CD14-positive monocyte (primary cell): Measurements from ENCODE around the gene RBM38. TPM values are rescaled to one million over a fixed set of nuclear protein-coding genes. Genes with fewer than 3 reads are reported as not detected.

ENCODE experiments used
- DNase-seq, 3 donors: peaks; one replicate each; pipeline ENCODE4 v3.0.0-alpha.2; 2011 to 2022
- H2AFZ ChIP-seq: 2 replicates; pipeline ENCODE4 v1.6.0; 2012; ENCODE audit warnings: mild to moderate bottlenecking, low read depth, low read length, inconsistent platforms; ENCODE audit not compliant: insufficient read depth, poor library complexity, severe bottlenecking
- H3K27ac ChIP-seq, 2 donors: 1 replicate in 1 of 2; 2 replicates in 1 of 2; pipeline ENCODE4 v1.5.1; 2012 to 2013; ENCODE audit warnings: low read length in 2 of 2, control low read depth in 1 of 2, inconsistent platforms in 1 of 2, low read depth in 1 of 2, mild to moderate bottlenecking in 1 of 2
- H3K27me3 ChIP-seq, 2 donors: one replicate each; pipeline versions ENCODE4 v1.6.0 to v1.6.1; 2011 to 2013; ENCODE audit warnings: low read length in 2 of 2; ENCODE audit not compliant: control insufficient read depth in 2 of 2, insufficient read depth in 2 of 2
- H3K36me3 ChIP-seq, 2 donors: replicated peaks in 1 of 2; 1 replicate in 1 of 2; 2 replicates in 1 of 2; pipeline versions ENCODE4 v1.5.1 to v1.6.1; 2012 to 2013; ENCODE audit warnings: low read length in 2 of 2, control low read depth in 1 of 2, inconsistent platforms in 1 of 2, mild to moderate bottlenecking in 1 of 2; ENCODE audit not compliant: insufficient read depth in 2 of 2, control insufficient read depth in 1 of 2
- H3K4me1 ChIP-seq, 2 donors: 1 replicate in 1 of 2; 2 replicates in 1 of 2; pipeline versions ENCODE4 v1.5.1 to v1.6.1; 2012 to 2013; ENCODE audit warnings: low read length in 2 of 2, control low read depth in 1 of 2, inconsistent platforms in 1 of 2, mild to moderate bottlenecking in 1 of 2, moderate library complexity in 1 of 2; ENCODE audit not compliant: insufficient read depth in 2 of 2, control insufficient read depth in 1 of 2
- H3K4me2 ChIP-seq: replicated peaks from 2 replicates; pipeline ENCODE3; 2012; ENCODE audit warnings: low read length, moderate library complexity, mild to moderate bottlenecking; ENCODE audit not compliant: poor library complexity, severe bottlenecking; ENCODE audit errors: extremely low read depth
- H3K4me3 ChIP-seq, 3 experiments: fragments of 200-600 bp in 1 of 3; sonication (generic) in 1 of 3; replicated peaks in 1 of 3; 1 replicate in 2 of 3; 2 replicates in 1 of 3; pipeline ENCODE4 v1.5.1; 2011 to 2013; ENCODE audit warnings: low read length in 3 of 3, mild to moderate bottlenecking in 3 of 3, control low read depth in 2 of 3, low read depth in 2 of 3, inconsistent platforms in 1 of 3, moderate library complexity in 1 of 3
- H3K79me2 ChIP-seq: 2 replicates; pipeline ENCODE4 v1.6.0; 2012; ENCODE audit warnings: mild to moderate bottlenecking, control low read depth, inconsistent platforms, low read length, moderate library complexity; ENCODE audit not compliant: insufficient read depth
- H3K9ac ChIP-seq: 2 replicates; pipeline ENCODE4 v1.6.0; 2017; ENCODE audit warnings: low read length, mild to moderate bottlenecking; ENCODE audit not compliant: insufficient read depth, poor library complexity, severe bottlenecking
- H3K9me3 ChIP-seq, 2 donors: replicated peaks in 1 of 2; 1 replicate in 1 of 2; 2 replicates in 1 of 2; pipeline versions ENCODE4 v1.5.1 to v1.6.1; 2012 to 2013; ENCODE audit warnings: low read length in 2 of 2, control low read depth in 1 of 2; ENCODE audit not compliant: control insufficient read depth in 1 of 2, insufficient read depth in 1 of 2
- H4K20me1 ChIP-seq: 2 replicates; pipeline ENCODE4 v1.6.0; 2012; ENCODE audit warnings: mild to moderate bottlenecking, low read length, control low read depth, moderate library complexity; ENCODE audit not compliant: insufficient read depth
- H3K27ac Mint-ChIP-seq, 7 donors: one replicate each; pipeline ENCODE4 v1.8.0; 2020; ENCODE audit warnings: mild to moderate bottlenecking in 7 of 7, mixed read lengths in 7 of 7, moderate library complexity in 6 of 7, inconsistent platforms in 2 of 7
- H3K27me3 Mint-ChIP-seq, 3 donors: one replicate each; pipeline ENCODE4 v1.8.0; 2021 to 2022; ENCODE audit warnings: low read depth in 3 of 3, mild to moderate bottlenecking in 3 of 3, mixed read lengths in 3 of 3, moderate library complexity in 3 of 3, inconsistent platforms in 1 of 3
- H3K36me3 Mint-ChIP-seq, 2 donors: one replicate each; pipeline ENCODE4 v1.8.0; 2020; ENCODE audit warnings: mixed read lengths in 2 of 2, inconsistent platforms in 1 of 2, mild to moderate bottlenecking in 1 of 2
- H3K4me1 Mint-ChIP-seq: one replicate; pipeline ENCODE4 v1.8.0; 2020; ENCODE audit warnings: mild to moderate bottlenecking, mixed read lengths
- H3K4me3 Mint-ChIP-seq, 2 donors: one replicate each; pipeline ENCODE4 v1.8.0; 2020; ENCODE audit warnings: mild to moderate bottlenecking in 2 of 2, mixed read lengths in 2 of 2, moderate library complexity in 1 of 2
- H3K9me3 Mint-ChIP-seq, 7 donors: one replicate each; pipeline ENCODE4 v1.8.0; 2020 to 2022; ENCODE audit warnings: mixed read lengths in 7 of 7, mild to moderate bottlenecking in 6 of 7, moderate library complexity in 6 of 7, inconsistent platforms in 2 of 7
- CTCF ChIP-seq: fragments of 200-600 bp; IDR thresholded peaks from one replicate; pipeline ENCODE4 v1.8.0; 2022; ENCODE audit warnings: antibody characterized with exemption, mild to moderate bottlenecking
- WGBS: methylation state at CpG from one replicate; pipeline ENCODE4 v1.1.5; 2013; ENCODE audit warnings: missing lambda C conversion rate; ENCODE audit not compliant: insufficient coverage; 5-methylcytosine and 5-hydroxymethylcytosine counted together
- intact Hi-C, 2 donors: fragments of 100-400 bp; cut with micrococcal nuclease; formaldehyde crosslinking; loops; one replicate each; pipeline versions ENCODE4 v1.15.0 to v1.15.1; 2023
- polyA plus RNA-seq, 3 donors: library from polyadenylated mRNA; depleted of rRNA in 1 of 3; unstranded in 2 of 3; stranded (reverse) in 1 of 3; fragments of 300-500 nt in 2 of 3; fragments of >200 nt in 1 of 3; fragmentation: Illumina TruSeq in 2 of 3; gene quantifications; 1 replicate in 2 of 3; 2 replicates in 1 of 3; pipeline ENCODE4 v1.2.3, GENCODE V29; 2012 to 2021

The RBM38 gene
- polyA plus RNA-seq, 3 donors, result 7.5 to 48.3 (median 17.8) TPM

GRCh38 chr20:57372157-57372556 is 19.0 kb upstream of the RBM38 start:
- H3K36me3 ChIP-seq, result peaks cover 68 to 86% of the 10 kb centered on the region in 2 donors
- Mint-ChIP-seq H3K4me3 (no peak overlapping the region), H3K27ac (no peak overlapping the region), H3K9me3 (peaks cover 0 to 2% (median 0%) of the 10 kb centered on the region in 7 donors), H3K27me3 (peaks cover 0 to 6% (median 0%) of the 10 kb centered on the region in 3 donors), H3K4me1 (peaks cover 45% of the 10 kb centered on the region), H3K36me3 (peaks cover 83 to 92% of the 10 kb centered on the region in 2 donors)
- no peaks in the 10 kb centered on the region for H3K9me3 ChIP-seq
- TF ChIP-seq CTCF, result no peak
- no peak overlapping the region for H3K4me3 ChIP-seq
- peaks cover 16% of the 10 kb centered on the region for H4K20me1 ChIP-seq
- no peaks in the 10 kb centered on the region for H3K27me3 ChIP-seq
- 85% methylated on average over 9 of the region's 9 CpGs for WGBS
- no peak overlapping the region for H3K9ac ChIP-seq
- peaks cover 19% of the 10 kb centered on the region for H3K79me2 ChIP-seq
- no peak overlapping the region for H2AFZ ChIP-seq
- no peak overlapping the region for H3K4me2 ChIP-seq
- H3K4me1 ChIP-seq, result peaks cover 32 to 40% of the 10 kb centered on the region in 2 donors
- no peak for DNase-seq
- intact Hi-C loops, result loop anchor here in 1 of 2 donors (10.0 kb wide), 2 partner anchors 253 to 343 kb away; partner anchors contain the start of genes PMEPA1 and ZBP1
- H3K27ac ChIP-seq, result no peak overlapping the region

- 91% methylated on average over 20 of the region's 25 CpGs for WGBS
- H3K27me3 ChIP-seq, result no peaks in the 10 kb centered on the region
- Mint-ChIP-seq H3K4me3 (no peak overlapping the region), H3K9me3 (peaks cover 0 to 2% (median 0%) of the 10 kb centered on the region in 7 donors), H3K27ac (peak overlapping the region in 3 of 7 donors; percentile 3 to 50 (median 44)), H3K4me1 (peaks cover 48% of the 10 kb centered on the region), H3K36me3 (peaks cover 83 to 92% of the 10 kb centered on the region in 2 donors), H3K27me3 (peaks cover 0 to 6% (median 0%) of the 10 kb centered on the region in 3 donors)
- H4K20me1 ChIP-seq, result peaks cover 22% of the 10 kb centered on the region
- H3K27ac ChIP-seq, result no peak overlapping the region
- H2AFZ ChIP-seq, result no peak overlapping the region
- H3K36me3 ChIP-seq, result peaks cover 68 to 86% of the 10 kb centered on the region in 2 donors
- TF ChIP-seq CTCF, result no peak
- H3K9me3 ChIP-seq, result no peaks in the 10 kb centered on the region
- no peak overlapping the region for H3K4me3 ChIP-seq
- H3K4me2 ChIP-seq, result no peak overlapping the region
- no peak for DNase-seq
- no peak overlapping the region for H3K9ac ChIP-seq
- peaks cover 32 to 40% of the 10 kb centered on the region in 2 donors for H3K4me1 ChIP-seq
- H3K79me2 ChIP-seq, result peaks cover 25% of the 10 kb centered on the region
- intact Hi-C loops, result loop anchor here in 1 of 2 donors (10.0 kb wide), 2 partner anchors 252 to 342 kb away; partner anchors contain the start of genes PMEPA1 and ZBP1
These were observed 18.4 kb upstream of the RBM38 start for GRCh38 chr20:57372581-57373350.
